Subcutaneous abdominal adipose tissue (tissue), 5 donors: ENCODE data around the gene AFDN.

ENCODE experiments used
- H3K27ac ChIP-seq: one replicate; pipeline ENCODE4 v1.7.0; 2013; ENCODE audit warnings: low read depth, mild to moderate bottlenecking, inconsistent platforms, low read length, moderate library complexity
- H3K27me3 ChIP-seq, 5 donors: one replicate each; pipeline ENCODE4 v1.7.0; 2013; ENCODE audit warnings: low read length in 5 of 5, inconsistent platforms in 1 of 5; ENCODE audit not compliant: control insufficient read depth in 5 of 5, insufficient read depth in 4 of 5
- H3K36me3 ChIP-seq, 5 donors: one replicate each; pipeline ENCODE4 v1.7.0; 2013; ENCODE audit warnings: low read length in 5 of 5; ENCODE audit not compliant: control insufficient read depth in 5 of 5, insufficient read depth in 5 of 5
- H3K4me1 ChIP-seq, 5 donors: one replicate each; pipeline ENCODE4 v1.7.0; 2013; ENCODE audit warnings: low read length in 5 of 5, mild to moderate bottlenecking in 3 of 5, moderate library complexity in 1 of 5; ENCODE audit not compliant: control insufficient read depth in 5 of 5, insufficient read depth in 5 of 5
- H3K4me3 ChIP-seq, 5 donors: one replicate each; pipeline ENCODE4 v1.7.0; 2013; ENCODE audit warnings: low read length in 5 of 5, low read depth in 1 of 5
- H3K9ac ChIP-seq, 5 donors: one replicate each; pipeline ENCODE4 v1.7.0; 2013; ENCODE audit warnings: low read length in 5 of 5, mild to moderate bottlenecking in 4 of 5, moderate library complexity in 3 of 5
- H3K9me3 ChIP-seq, 5 donors: one replicate each; pipeline ENCODE4 v1.7.0; 2013; ENCODE audit warnings: low read length in 5 of 5; ENCODE audit not compliant: control insufficient read depth in 5 of 5
- donor health status: healthy.
- donor health status: healthy.
- donor health status: healthy.
- donor health status: healthy.
- donor health status: healthy.

AFDN gene

DNA sequence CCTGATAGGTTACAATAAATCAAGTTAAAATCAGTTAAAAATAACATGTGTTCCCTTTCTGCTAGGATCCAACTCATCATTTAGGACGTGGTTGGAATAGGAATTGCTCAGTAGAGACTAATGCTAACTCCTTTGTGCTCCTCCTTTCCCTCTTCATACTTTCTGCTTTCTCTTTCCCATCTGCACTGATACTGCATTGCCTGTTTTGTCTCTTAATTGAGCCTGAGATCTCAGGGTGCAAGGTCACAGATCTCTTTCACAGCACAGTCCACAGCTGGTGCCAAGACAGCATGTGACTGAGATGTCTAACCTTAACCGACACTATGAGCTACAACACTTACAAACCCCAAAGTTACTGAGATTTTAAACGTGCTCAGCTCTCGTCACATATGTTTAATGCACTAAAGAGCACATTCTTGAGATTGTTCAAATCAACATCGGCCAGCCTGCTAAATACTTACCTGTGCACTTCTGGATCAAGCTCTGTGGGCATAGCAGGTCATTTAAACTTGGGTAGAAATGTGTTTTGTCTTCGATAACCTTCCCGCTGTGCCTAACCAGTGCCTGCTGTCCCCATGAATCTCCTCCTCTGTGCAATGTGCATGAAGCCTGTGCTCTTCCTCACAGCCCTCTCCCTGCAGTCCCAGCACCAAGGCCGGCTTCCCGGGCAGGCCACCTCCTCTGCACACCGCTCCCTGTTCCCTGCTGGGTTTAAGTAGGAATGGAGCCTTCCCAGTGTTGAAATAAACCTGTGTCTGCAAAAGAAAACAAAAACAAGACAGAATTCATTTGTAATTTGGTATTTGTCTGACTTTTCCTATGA lies 39.6 kb upstream of the AFDN start:
- Histone ChIP-seq H3K27ac (no peak overlapping the region), H3K9me3 (no peaks in the 10 kb centered on the region), H3K27me3 (peaks cover 0 to 3% (median 0%) of the 10 kb centered on the region in 5 donors), H3K4me3 (no peak overlapping the region), H3K4me1 (peaks cover 0 to 6% (median 0%) of the 10 kb centered on the region in 5 donors), H3K36me3 (peaks cover 0 to 3% (median 0%) of the 10 kb centered on the region in 5 donors), H3K9ac (no peak overlapping the region)

- Histone ChIP-seq H3K4me3 (no peak overlapping the region), H3K4me1 (peaks cover 0 to 6% (median 2%) of the 10 kb centered on the region in 5 donors), H3K27me3 (peaks cover 0 to 3% (median 0%) of the 10 kb centered on the region in 5 donors), H3K27ac (no peak overlapping the region), H3K36me3 (peaks cover 0 to 3% (median 0%) of the 10 kb centered on the region in 5 donors), H3K9ac (no peak overlapping the region), H3K9me3 (no peaks in the 10 kb centered on the region)
Measured at GRCh38 chr6:167787896-167788562, 38.7 kb upstream of the AFDN start.

DNA sequence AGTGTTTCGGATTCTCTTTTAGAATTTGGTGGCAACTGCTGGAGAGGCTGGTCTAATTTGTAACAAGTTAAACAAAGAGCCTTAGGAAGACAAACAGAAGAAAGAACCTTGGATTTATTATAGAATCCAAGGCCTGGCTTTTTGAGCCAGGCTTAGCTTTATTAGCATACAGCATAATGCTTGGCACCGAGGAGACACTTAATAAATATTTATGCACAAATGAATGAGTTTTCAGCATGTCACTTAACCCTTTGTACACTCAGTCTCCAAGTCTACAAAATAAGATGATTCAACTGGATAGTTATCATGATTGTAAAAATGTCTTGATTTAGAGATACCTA lies 38.2 kb upstream of the AFDN start:
- no peak overlapping the region for H3K4me3 ChIP-seq
- H3K27me3 ChIP-seq = peaks cover 0 to 3% (median 0%) of the 10 kb centered on the region in 5 donors
- H3K9ac ChIP-seq = no peak overlapping the region
- H3K36me3 ChIP-seq = peaks cover 0 to 3% (median 0%) of the 10 kb centered on the region in 5 donors
- H3K9me3 ChIP-seq = no peaks in the 10 kb centered on the region
- H3K27ac ChIP-seq = no peak overlapping the region
- peaks cover 0 to 6% (median 6%) of the 10 kb centered on the region in 5 donors for H3K4me1 ChIP-seq

DNA sequence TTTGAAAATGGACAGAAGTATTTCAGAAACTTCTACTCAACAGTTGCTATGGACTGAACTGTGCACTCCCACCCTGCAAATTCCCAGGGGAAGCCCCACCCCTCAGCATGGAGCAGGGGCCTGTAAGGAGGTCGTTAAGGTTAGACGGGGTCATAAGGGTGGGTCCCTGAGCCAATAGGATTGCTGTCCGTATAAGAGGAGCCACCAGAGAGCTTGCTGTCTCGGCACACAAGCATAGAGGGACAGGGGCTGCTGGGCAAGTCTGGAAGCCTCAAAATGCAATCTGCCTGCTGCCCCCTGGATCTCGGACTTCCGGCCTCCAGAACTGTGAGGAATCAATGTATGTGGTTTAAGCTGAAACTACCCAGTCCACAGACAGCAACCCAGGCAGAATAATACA lies 37.4 kb upstream of the AFDN start:
- no peak overlapping the region for H3K9ac ChIP-seq
- H3K4me1 ChIP-seq = peaks cover 0 to 6% (median 6%) of the 10 kb centered on the region in 5 donors
- H3K27me3 ChIP-seq = peaks cover 0 to 3% (median under 1%) of the 10 kb centered on the region in 5 donors
- no peak overlapping the region for H3K27ac ChIP-seq
- H3K36me3 ChIP-seq = peaks cover 0 to 3% (median 0%) of the 10 kb centered on the region in 5 donors
- H3K9me3 ChIP-seq = no peaks in the 10 kb centered on the region
- no peak overlapping the region for H3K4me3 ChIP-seq

DNA sequence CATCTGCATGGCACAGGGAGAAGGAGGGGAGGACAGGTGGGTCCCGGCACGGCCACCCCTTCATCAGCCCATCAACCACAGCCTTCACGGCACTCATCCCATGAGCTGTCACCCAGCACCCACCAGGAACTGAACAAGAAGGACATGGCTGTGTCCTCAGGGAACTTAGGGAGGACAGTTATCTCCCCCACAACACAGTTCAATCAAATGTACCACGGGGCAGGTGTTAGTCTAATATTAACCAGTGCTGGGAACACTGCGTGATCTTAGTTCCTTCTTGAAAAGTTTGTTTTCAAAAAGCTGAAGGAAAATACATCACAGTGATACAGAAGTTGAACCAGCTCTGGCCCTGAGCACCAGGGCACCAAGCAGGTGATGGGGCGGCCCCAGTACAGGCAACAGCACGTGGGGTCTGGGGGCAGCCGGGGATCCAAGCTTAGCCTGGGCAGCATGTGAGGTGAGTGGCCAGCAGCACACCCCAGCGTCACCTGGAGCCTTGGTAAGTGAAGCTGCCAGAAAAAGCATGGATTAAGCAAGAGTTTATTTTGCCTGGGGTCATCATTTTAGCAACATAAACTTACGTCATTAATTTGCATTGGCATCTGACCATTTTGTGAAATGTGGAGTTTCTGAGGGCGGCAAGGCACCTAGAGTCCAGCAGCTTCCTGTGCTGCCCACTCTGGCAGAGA lies 35.5 kb upstream of the AFDN start:
- Histone ChIP-seq H3K27ac (no peak overlapping the region), H3K9me3 (no peaks in the 10 kb centered on the region), H3K27me3 (peaks cover 0 to 15% (median 7%) of the 10 kb centered on the region in 5 donors), H3K9ac (no peak overlapping the region), H3K36me3 (peaks cover 0 to 3% (median 0%) of the 10 kb centered on the region in 5 donors), H3K4me1 (peaks cover 0 to 20% (median 12%) of the 10 kb centered on the region in 5 donors), H3K4me3 (no peak overlapping the region)

GRCh38 chr6:167791780-167792478 lies 34.8 kb upstream of the AFDN start:
- no peak overlapping the region for H3K9ac ChIP-seq
- no peak overlapping the region for H3K4me3 ChIP-seq
- peaks cover 5 to 20% (median 12%) of the 10 kb centered on the region in 5 donors for H3K27me3 ChIP-seq
- no peak overlapping the region for H3K27ac ChIP-seq
- H3K36me3 ChIP-seq = peaks cover 0 to 3% (median 0%) of the 10 kb centered on the region in 5 donors
- H3K4me1 ChIP-seq = peaks cover 0 to 27% (median 17%) of the 10 kb centered on the region in 5 donors
- no peaks in the 10 kb centered on the region for H3K9me3 ChIP-seq

DNA sequence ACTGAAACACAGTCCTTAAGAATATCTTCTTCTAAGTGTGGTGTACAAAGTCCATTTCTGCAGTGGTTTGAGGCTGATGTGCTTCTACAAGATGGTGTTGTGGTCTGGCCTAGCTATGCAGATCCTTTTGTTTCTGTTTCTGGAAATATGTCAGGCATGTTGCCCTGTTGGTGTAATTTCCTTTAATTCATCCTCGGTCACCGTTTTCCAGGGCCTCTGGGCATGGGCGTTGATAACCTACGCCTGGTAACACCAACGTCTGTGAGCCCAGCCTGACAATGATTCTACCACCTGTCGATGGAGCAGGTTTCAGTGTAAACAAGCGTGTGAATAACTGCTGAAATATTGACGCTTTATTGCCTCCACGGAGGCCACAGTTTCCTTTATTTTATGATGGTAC lies 33.3 kb upstream of the AFDN start:
- no peak overlapping the region for H3K9ac ChIP-seq
- H3K27me3 ChIP-seq = peaks cover 6 to 28% (median 18%) of the 10 kb centered on the region in 5 donors
- peaks cover 0 to 31% (median 16%) of the 10 kb centered on the region in 5 donors for H3K4me1 ChIP-seq
- no peak overlapping the region for H3K27ac ChIP-seq
- no peak overlapping the region for H3K4me3 ChIP-seq
- H3K9me3 ChIP-seq = no peaks in the 10 kb centered on the region
- no peaks in the 10 kb centered on the region for H3K36me3 ChIP-seq

GRCh38 chr6:167794161-167795157 lies 32.3 kb upstream of the AFDN start:
- peaks cover 0 to 31% (median 16%) of the 10 kb centered on the region in 5 donors for H3K4me1 ChIP-seq
- H3K27me3 ChIP-seq = peaks cover 6 to 28% (median 18%) of the 10 kb centered on the region in 5 donors
- no peak overlapping the region for H3K4me3 ChIP-seq
- no peak overlapping the region for H3K9ac ChIP-seq
- H3K36me3 ChIP-seq = no peaks in the 10 kb centered on the region
- H3K27ac ChIP-seq = no peak overlapping the region
- H3K9me3 ChIP-seq = no peaks in the 10 kb centered on the region
